HepG2 (cell line): ENCODE data around the gene GOLGA3. TPM values are rescaled to one million over a fixed set of nuclear protein-coding genes. Genes with fewer than 3 reads are reported as not detected.
A peak's percentile ranks its signal among the peaks of the same experiment; 100 is the strongest.

Experiments
- CBX1 ChIP-seq: IDR thresholded peaks from one replicate; pipeline ENCODE4 v1.6.1; 2016; ENCODE audit warnings: antibody characterized with exemption, low read depth
- FIP1L1 ChIP-seq: fragments of 200-400 bp; formaldehyde crosslinking; IDR thresholded peaks from 2 replicates; pipeline ENCODE4 v1.6.1; 2018; ENCODE audit warnings: low read depth, mild to moderate bottlenecking, low read length, moderate library complexity, borderline replicate concordance; ENCODE audit not compliant: insufficient read depth
- GFI1 ChIP-seq: sonication (generic); formaldehyde crosslinking; IDR thresholded peaks from 2 replicates; pipeline ENCODE4 v1.5.0; 2020; ENCODE audit warnings: missing genetic modification reagents, mild to moderate bottlenecking, borderline replicate concordance
- HNF1A ChIP-seq, 2 experiments: sonication (generic) in 1 of 2; formaldehyde crosslinking in 1 of 2; IDR thresholded peaks; 2 replicates each; pipeline versions ENCODE4 v1.4.0 to v1.6.1; 2016 to 2020; ENCODE audit warnings: borderline replicate concordance in 1 of 2, low read depth in 1 of 2, mild to moderate bottlenecking in 1 of 2, missing genetic modification reagents in 1 of 2
- MLLT10 ChIP-seq: sonication (generic); formaldehyde crosslinking; IDR thresholded peaks from 2 replicates; pipeline ENCODE4 v1.4.0; 2020; ENCODE audit warnings: missing genetic modification reagents
- RBM39 ChIP-seq: fragments of 200-400 bp; formaldehyde crosslinking; IDR thresholded peaks from one replicate; pipeline ENCODE4 v1.6.1; 2018; ENCODE audit warnings: antibody characterized with exemption, mild to moderate bottlenecking, low read depth, low read length; ENCODE audit not compliant: poor library complexity, severe bottlenecking
- STAG1 ChIP-seq: sonication (generic); formaldehyde crosslinking; IDR thresholded peaks from 2 replicates; pipeline ENCODE4 v1.4.0; 2020; ENCODE audit warnings: missing genetic modification reagents
- XRCC5 ChIP-seq: fragments of 200-400 bp; formaldehyde crosslinking; optimal IDR thresholded peaks from 2 replicates; pipeline ENCODE3; 2017; ENCODE audit warnings: mild to moderate bottlenecking, low read length
- ZFP91 ChIP-seq: sonication (generic); formaldehyde crosslinking; IDR thresholded peaks from 2 replicates; pipeline ENCODE4 v1.9.0; 2022; ENCODE audit warnings: missing genetic modification reagents, mild to moderate bottlenecking, borderline replicate concordance
- ZNF552 ChIP-seq: sonication (generic); formaldehyde crosslinking; IDR thresholded peaks from 2 replicates; pipeline ENCODE4 v1.9.0; 2022; ENCODE audit warnings: missing genetic modification reagents, mild to moderate bottlenecking, borderline replicate concordance
- ZNF749 ChIP-seq: sonication (generic); formaldehyde crosslinking; IDR thresholded peaks from 2 replicates; pipeline ENCODE4 v1.8.0; 2022; ENCODE audit warnings: mild to moderate bottlenecking, missing genetic modification reagents, moderate library complexity, borderline replicate concordance
- ZSCAN21 ChIP-seq: sonication (generic); formaldehyde crosslinking; IDR thresholded peaks from 2 replicates; pipeline ENCODE4 v1.8.0; 2022; ENCODE audit warnings: mild to moderate bottlenecking, missing genetic modification reagents, moderate library complexity, borderline replicate concordance
- polyA plus RNA-seq, 8 experiments: library from polyadenylated mRNA; depleted of rRNA in 3 of 8; stranded (reverse) in 7 of 8; unstranded in 1 of 8; fragments of >200 nt; fragmentation: Illumina TruSeq in 4 of 8; extraction: Trizol in 4 of 8; gene quantifications; 2 replicates each; pipeline versions ENCODE4 v1.2.1 to v1.2.3, GENCODE V29; 2011 to 2016; ENCODE audit warnings: low read depth in 4 of 8, missing spikeins in 1 of 8, mixed read lengths in 1 of 8; ENCODE audit not compliant: insufficient read depth in 1 of 8
- total RNA-seq, 5 experiments: library from RNA; depleted of rRNA; stranded (reverse); fragments of >200 nt; fragmentation: Illumina TruSeq; extraction: Trizol; gene quantifications; 2 replicates each; pipeline ENCODE4 v1.2.3, GENCODE V29; 2016; ENCODE audit warnings: low read depth in 1 of 5
- TF ChIP-seq, protein P1 (sequence below): IDR thresholded peaks from 2 replicates; pipeline ENCODE4 v1.6.1; 2016; ENCODE audit warnings: mild to moderate bottlenecking
- TF ChIP-seq, protein P2 (sequence below): conservative IDR thresholded peaks from 2 replicates; pipeline ENCODE4 v1.6.1; 2018; ENCODE audit warnings: missing genetic modification reagents
- TF ChIP-seq, protein P3 (sequence below): sonication (generic); formaldehyde crosslinking; IDR thresholded peaks from 2 replicates; pipeline ENCODE4 v1.9.0; 2021; ENCODE audit warnings: missing genetic modification reagents, borderline replicate concordance
- TF ChIP-seq, protein P4 (sequence below): IDR thresholded peaks from 2 replicates; pipeline ENCODE4 v1.6.1; 2012; ENCODE audit warnings: inconsistent platforms

GOLGA3 gene
- total and polyA plus RNA-seq, 2 of the 13 experiments (the other 11 are each of a cell fraction or from before 2014, with no cell fraction given) = 22.0 to 43.0 TPM

- no peak for TF ChIP-seq HNF1A (IDR thresholded peaks at IDR 0.05; ENCODE audit: low read depth)
- no peak for TF ChIP-seq HNF1A (CRISPR knock-in tag; IDR thresholded peaks at IDR 0.05; ENCODE audit: borderline replicate concordance)
- TF ChIP-seq ZNF749 (CRISPR knock-in tag) = no peak
- TF ChIP-seq, protein P1, sequence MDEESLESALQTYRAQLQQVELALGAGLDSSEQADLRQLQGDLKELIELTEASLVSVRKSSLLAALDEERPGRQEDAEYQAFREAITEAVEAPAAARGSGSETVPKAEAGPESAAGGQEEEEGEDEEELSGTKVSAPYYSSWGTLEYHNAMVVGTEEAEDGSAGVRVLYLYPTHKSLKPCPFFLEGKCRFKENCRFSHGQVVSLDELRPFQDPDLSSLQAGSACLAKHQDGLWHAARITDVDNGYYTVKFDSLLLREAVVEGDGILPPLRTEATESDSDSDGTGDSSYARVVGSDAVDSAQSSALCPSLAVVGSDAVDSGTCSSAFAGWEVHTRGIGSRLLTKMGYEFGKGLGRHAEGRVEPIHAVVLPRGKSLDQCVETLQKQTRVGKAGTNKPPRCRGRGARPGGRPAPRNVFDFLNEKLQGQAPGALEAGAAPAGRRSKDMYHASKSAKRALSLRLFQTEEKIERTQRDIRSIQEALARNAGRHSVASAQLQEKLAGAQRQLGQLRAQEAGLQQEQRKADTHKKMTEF (CRISPR knock-in tag) = peak; percentile 83
- TF ChIP-seq STAG1 (CRISPR knock-in tag) = no peak
- no peak for TF ChIP-seq FIP1L1
- peak; percentile 26; the same call in 1 of the 2 replicates for TF ChIP-seq ZSCAN21 (CRISPR knock-in tag)
- TF ChIP-seq ZNF552 (CRISPR knock-in tag) = no peak
- TF ChIP-seq, protein P2, sequence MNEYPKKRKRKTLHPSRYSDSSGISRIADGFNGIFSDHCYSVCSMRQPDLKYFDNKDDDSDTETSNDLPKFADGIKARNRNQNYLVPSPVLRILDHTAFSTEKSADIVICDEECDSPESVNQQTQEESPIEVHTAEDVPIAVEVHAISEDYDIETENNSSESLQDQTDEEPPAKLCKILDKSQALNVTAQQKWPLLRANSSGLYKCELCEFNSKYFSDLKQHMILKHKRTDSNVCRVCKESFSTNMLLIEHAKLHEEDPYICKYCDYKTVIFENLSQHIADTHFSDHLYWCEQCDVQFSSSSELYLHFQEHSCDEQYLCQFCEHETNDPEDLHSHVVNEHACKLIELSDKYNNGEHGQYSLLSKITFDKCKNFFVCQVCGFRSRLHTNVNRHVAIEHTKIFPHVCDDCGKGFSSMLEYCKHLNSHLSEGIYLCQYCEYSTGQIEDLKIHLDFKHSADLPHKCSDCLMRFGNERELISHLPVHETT (CRISPR knock-in tag) = peak; percentile 93
- TF ChIP-seq ZFP91 (CRISPR knock-in tag) = peak; percentile 81; the same call in 1 of the 2 replicates
- TF ChIP-seq MLLT10 = no peak
- TF ChIP-seq, protein P3, sequence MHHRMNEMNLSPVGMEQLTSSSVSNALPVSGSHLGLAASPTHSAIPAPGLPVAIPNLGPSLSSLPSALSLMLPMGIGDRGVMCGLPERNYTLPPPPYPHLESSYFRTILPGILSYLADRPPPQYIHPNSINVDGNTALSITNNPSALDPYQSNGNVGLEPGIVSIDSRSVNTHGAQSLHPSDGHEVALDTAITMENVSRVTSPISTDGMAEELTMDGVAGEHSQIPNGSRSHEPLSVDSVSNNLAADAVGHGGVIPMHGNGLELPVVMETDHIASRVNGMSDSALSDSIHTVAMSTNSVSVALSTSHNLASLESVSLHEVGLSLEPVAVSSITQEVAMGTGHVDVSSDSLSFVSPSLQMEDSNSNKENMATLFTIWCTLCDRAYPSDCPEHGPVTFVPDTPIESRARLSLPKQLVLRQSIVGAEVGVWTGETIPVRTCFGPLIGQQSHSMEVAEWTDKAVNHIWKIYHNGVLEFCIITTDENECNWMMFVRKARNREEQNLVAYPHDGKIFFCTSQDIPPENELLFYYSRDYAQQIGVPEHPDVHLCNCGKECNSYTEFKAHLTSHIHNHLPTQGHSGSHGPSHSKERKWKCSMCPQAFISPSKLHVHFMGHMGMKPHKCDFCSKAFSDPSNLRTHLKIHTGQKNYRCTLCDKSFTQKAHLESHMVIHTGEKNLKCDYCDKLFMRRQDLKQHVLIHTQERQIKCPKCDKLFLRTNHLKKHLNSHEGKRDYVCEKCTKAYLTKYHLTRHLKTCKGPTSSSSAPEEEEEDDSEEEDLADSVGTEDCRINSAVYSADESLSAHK (CRISPR knock-in tag) = no peak
- TF ChIP-seq XRCC5 = no peak
- TF ChIP-seq CBX1 = no peak
- peak; percentile 69 for TF ChIP-seq RBM39
- no peak for TF ChIP-seq GFI1 (CRISPR knock-in tag)
- TF ChIP-seq, protein P4, sequence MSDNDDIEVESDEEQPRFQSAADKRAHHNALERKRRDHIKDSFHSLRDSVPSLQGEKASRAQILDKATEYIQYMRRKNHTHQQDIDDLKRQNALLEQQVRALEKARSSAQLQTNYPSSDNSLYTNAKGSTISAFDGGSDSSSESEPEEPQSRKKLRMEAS = peak; percentile 65
Observed at GRCh38 chr12:132761921-132762583, 66.6 kb downstream of the GOLGA3 start (continued).
